ENCODE results near the gene SLC2A9.

DNA sequence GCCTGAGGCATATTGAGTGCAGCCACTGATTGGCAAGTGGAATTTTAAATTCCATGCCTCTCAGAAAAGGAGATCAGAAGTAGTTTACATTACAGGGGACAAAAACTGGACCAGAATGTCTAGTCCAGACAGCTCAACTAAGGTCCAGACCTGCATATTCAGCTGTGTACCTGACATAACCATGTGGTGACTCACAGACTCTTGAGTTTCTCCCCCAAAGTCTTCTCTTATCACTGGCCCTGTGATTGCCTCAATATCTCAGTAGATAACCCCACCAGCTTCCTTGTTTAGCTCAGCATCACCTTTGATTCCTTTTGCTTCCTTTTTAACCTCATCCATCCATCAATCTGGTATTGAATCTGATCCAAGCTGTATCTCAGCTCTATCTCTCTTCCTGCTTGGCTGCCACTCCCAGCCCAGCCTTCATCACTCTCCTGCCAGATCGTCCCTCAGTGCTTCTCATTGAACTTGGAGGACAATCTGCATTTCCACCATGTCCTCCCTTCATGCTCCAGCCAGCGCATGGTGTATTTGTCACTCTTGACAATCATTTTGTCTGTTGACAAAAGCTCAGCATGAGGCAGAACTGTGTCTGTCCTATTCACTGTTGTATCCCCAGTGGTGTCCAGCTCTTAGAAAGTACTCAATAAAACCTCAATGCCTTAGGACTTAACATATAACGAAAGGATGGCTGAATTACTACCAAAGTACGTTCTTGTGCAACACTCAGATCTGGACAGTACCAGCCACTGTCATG, 27.8 kb upstream of the SLC2A9 start:
- TF ChIP-seq EZH2phosphoT487 (IDR thresholded peaks at IDR 0.05; ENCODE audit: borderline replicate concordance, low read depth, low read length): no peak
- TF ChIP-seq, protein P1, sequence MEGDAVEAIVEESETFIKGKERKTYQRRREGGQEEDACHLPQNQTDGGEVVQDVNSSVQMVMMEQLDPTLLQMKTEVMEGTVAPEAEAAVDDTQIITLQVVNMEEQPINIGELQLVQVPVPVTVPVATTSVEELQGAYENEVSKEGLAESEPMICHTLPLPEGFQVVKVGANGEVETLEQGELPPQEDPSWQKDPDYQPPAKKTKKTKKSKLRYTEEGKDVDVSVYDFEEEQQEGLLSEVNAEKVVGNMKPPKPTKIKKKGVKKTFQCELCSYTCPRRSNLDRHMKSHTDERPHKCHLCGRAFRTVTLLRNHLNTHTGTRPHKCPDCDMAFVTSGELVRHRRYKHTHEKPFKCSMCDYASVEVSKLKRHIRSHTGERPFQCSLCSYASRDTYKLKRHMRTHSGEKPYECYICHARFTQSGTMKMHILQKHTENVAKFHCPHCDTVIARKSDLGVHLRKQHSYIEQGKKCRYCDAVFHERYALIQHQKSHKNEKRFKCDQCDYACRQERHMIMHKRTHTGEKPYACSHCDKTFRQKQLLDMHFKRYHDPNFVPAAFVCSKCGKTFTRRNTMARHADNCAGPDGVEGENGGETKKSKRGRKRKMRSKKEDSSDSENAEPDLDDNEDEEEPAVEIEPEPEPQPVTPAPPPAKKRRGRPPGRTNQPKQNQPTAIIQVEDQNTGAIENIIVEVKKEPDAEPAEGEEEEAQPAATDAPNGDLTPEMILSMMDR (conservative IDR thresholded peaks at IDR 0.05; ENCODE audit: low read length): no peak

Data from OCI-LY7 (cell line).